ENCODE data around the gene LMO4. TPM values are rescaled to one million over a fixed set of nuclear protein-coding genes. Genes with fewer than 3 reads are reported as not detected.

Gene LMO4
- polyA plus RNA-seq (2013, experiment 1 of 2) = 67.6 TPM
- 74.0 TPM for polyA plus RNA-seq (2013, experiment 2 of 2)

- Histone ChIP-seq H3K4me1 (ENCODE audit: insufficient read depth, low read length) (peaks cover 30% of the 10 kb centered on the region), H3K27ac (ENCODE audit: low read depth, low read length) (peak within 1 kb of the TSS; percentile 82), H3K9me3 (ENCODE audit: insufficient read depth, low read depth, low read length) (no peaks in the 10 kb centered on the region), H3K9ac (ENCODE audit: low read depth, low read length) (peak within 1 kb of the TSS; percentile 88), H3K27me3 (ENCODE audit: insufficient read depth, low read length) (no peaks in the 10 kb centered on the region), H3K36me3 (ENCODE audit: insufficient read depth, low read length) (peaks cover 14% of the 10 kb centered on the region), H3K4me3 (ENCODE audit: low read length) (peak within 1 kb of the TSS; percentile 86)
- under 1% methylated on average over 93 of the region's 93 CpGs for WGBS
Observed at GRCh38 chr1:87328272-87329050, at the start of gene LMO4. Gene LMO4, plus strand, starts transcription at chr1:87328880. Its CDS starts 3,136 bp downstream, at chr1:87332016.

GRCh38 chr1:87279536-87279875 is 49.2 kb upstream of the LMO4 start:
- Histone ChIP-seq H3K9ac (ENCODE audit: low read depth, low read length) (no peak overlapping the region), H3K27me3 (ENCODE audit: insufficient read depth, low read length) (no peaks in the 10 kb centered on the region), H3K36me3 (ENCODE audit: insufficient read depth, low read length) (no peaks in the 10 kb centered on the region), H3K27ac (ENCODE audit: low read depth, low read length) (no peak overlapping the region), H3K4me3 (ENCODE audit: low read length) (no peak overlapping the region), H3K4me1 (ENCODE audit: insufficient read depth, low read length) (peaks cover 15% of the 10 kb centered on the region), H3K9me3 (ENCODE audit: insufficient read depth, low read depth, low read length) (no peaks in the 10 kb centered on the region)
- WGBS = 95% methylated on average over 2 of the region's 2 CpGs

DNA sequence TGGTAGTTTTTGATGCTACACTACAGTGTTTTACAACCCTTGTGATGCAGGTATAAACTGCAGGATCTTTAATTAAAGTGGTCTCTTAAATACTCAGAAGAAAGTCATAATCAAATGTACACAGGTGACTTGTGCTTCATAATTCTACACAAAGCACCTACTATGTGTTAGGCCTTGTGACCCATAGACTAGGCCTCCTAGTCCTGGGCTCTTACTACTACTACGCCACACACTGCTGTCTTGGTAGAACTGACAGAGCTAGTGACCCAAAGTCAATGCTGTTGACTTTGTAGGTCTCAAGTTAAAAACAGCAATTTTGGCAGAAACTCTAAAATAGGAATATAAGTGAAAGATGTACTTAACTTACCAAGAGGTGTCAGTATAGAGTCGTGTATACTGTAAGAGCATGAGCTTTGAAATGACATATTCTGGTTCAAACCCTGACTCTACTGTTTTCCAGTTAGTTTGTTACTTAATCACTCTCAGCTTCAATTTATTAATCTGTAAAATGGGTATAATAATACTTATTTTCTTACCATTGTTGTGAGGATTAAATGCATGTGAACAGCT is 48.6 kb upstream of the LMO4 start:
- Histone ChIP-seq H3K9me3 (ENCODE audit: insufficient read depth, low read depth, low read length) (no peaks in the 10 kb centered on the region), H3K4me3 (ENCODE audit: low read length) (no peak overlapping the region), H3K27ac (ENCODE audit: low read depth, low read length) (no peak overlapping the region), H3K36me3 (ENCODE audit: insufficient read depth, low read length) (no peaks in the 10 kb centered on the region), H3K9ac (ENCODE audit: low read depth, low read length) (no peak overlapping the region), H3K4me1 (ENCODE audit: insufficient read depth, low read length) (peaks cover 10% of the 10 kb centered on the region; the same call in 1 of the 2 replicates), H3K27me3 (ENCODE audit: insufficient read depth, low read length) (no peaks in the 10 kb centered on the region)
- WGBS = 97% methylated on average over 1 of the region's 2 CpGs

DNA sequence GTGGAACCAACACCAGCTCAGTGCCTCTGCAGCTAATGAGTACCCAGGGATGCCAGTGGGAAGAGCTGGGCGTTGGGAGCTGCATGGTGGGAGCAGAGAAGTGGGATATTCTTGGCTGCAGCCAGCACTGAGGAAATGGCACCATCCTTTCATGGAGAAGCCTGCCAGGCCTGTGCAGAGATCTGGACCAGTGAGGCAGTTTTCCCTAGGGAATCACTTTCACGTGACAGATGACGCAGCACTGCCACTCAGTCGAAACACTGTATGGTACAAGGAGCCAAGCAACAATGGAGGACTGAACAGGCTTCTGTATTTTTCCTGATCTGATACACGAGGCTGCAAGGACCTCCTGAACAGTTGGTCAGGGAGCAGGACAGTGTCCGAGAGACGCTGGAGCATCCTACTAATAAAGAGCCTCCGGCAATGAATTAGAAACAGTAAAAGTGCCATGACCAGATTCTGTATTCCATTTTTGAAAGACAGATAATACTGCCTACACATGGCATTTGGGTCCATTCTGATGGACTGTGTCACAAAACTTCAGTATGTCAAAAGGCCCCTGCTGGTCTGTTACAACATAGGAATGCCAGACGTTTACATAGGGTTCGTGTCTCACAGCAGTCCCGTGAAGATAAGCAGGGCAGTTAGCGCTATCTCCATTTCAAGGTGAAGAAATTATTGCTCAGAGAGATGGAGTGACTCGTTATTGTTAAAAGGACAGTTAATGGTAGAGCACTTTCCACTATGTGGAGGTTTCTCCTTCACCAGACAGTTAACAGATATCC is 44.0 kb upstream of the LMO4 start:
- H3K27me3 ChIP-seq (ENCODE audit: insufficient read depth, low read length) = no peaks in the 10 kb centered on the region
- H3K36me3 ChIP-seq (ENCODE audit: insufficient read depth, low read length) = no peaks in the 10 kb centered on the region
- H3K9me3 ChIP-seq (ENCODE audit: insufficient read depth, low read depth, low read length) = no peaks in the 10 kb centered on the region
- H3K9ac ChIP-seq (ENCODE audit: low read depth, low read length) = no peak overlapping the region
- H3K27ac ChIP-seq (ENCODE audit: low read depth, low read length) = no peak overlapping the region
- no peaks in the 10 kb centered on the region for H3K4me1 ChIP-seq (ENCODE audit: insufficient read depth, low read length)
- H3K4me3 ChIP-seq (ENCODE audit: low read length) = no peak overlapping the region
- 82% methylated on average over 13 of the region's 13 CpGs for WGBS

- no peak overlapping the region for H3K27ac ChIP-seq (ENCODE audit: low read depth, low read length)
- H3K9me3 ChIP-seq (ENCODE audit: insufficient read depth, low read depth, low read length) = no peaks in the 10 kb centered on the region
- WGBS = 91% methylated on average over 1 of the region's 1 CpG
Observed at GRCh38 chr1:87291107-87291506, 37.6 kb upstream of the LMO4 start.

DNA sequence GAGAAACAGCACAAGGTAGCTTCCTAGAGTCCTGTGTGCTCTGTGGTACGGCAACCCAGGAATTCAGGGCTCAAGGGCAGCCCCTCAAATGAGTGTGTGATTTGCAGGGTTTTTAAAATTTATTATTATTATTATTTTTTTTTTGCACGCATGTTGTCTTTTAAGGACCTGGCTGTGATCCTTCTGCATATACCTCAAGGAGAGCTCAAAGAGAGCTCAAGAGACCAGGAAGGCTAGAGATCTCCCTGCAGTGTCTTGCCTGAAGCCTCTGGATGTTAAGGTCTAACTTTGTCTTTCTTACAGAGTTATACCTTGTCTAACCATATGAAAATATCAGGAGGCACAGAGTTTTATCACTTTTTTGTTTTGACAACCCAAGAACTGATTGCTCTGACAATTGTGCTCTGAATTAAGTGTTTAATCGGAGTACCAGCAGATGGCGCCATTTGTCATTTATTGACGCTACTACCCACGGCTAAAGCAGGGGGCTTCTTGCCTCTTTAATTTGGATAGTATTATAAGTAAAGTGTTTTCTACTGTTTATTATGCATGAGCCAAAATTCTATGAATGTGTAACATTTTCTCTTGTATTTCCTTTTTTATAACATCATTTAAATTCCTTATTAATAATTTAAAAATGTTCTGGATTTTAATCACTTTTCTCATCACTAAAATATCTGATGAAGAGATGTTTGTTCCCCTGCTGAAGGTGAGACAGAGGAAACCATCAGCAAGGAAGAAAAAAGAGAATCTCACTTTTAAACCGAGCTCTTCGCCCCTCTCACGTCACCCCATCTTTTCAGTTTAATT is 35.8 kb upstream of the LMO4 start:
- peaks cover 7% of the 10 kb centered on the region; the same call in 1 of the 2 replicates for H3K4me1 ChIP-seq (ENCODE audit: insufficient read depth, low read length)
- WGBS = 34% methylated on average over 6 of the region's 9 CpGs
- no peaks in the 10 kb centered on the region for H3K36me3 ChIP-seq (ENCODE audit: insufficient read depth, low read length)

More at GRCh38 chr1:87291107-87291506, 37.6 kb upstream of the LMO4 start:
- no peaks in the 10 kb centered on the region for H3K36me3 ChIP-seq (ENCODE audit: insufficient read depth, low read length)
- H3K27me3 ChIP-seq (ENCODE audit: insufficient read depth, low read length) = no peaks in the 10 kb centered on the region
- H3K9ac ChIP-seq (ENCODE audit: low read depth, low read length) = no peak overlapping the region
- no peak overlapping the region for H3K4me3 ChIP-seq (ENCODE audit: low read length)
- H3K4me1 ChIP-seq (ENCODE audit: insufficient read depth, low read length) = peaks cover 7% of the 10 kb centered on the region; the same call in 1 of the 2 replicates

DNA sequence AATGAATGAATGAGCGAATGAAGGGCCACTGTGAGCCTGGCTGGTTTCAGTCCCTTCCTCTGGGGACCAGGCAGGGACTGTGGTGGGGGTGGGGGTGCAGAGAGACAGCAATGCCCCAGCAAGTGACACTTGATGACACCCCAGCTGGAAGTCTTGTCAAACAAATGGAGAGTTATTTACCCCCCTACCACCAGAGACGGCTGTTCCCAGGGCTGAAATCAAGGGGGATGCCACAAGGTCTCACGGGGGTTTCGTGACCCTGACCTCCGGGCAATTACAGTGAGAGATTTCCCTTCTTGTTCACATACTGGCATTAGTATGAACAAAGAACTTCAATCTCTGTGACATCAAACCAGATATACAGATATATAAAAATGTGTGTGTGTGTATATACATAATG is 34.0 kb upstream of the LMO4 start:
- 72% methylated on average over 5 of the region's 5 CpGs for whole genome bisulfite sequencing
- H3K27me3 ChIP-seq (ENCODE audit: insufficient read depth, low read length) = no peaks in the 10 kb centered on the region
- H3K4me3 ChIP-seq (ENCODE audit: low read length) = no peak overlapping the region
- no peak overlapping the region for H3K9ac ChIP-seq (ENCODE audit: low read depth, low read length)
- no peaks in the 10 kb centered on the region for H3K36me3 ChIP-seq (ENCODE audit: insufficient read depth, low read length)
- H3K27ac ChIP-seq (ENCODE audit: low read depth, low read length) = no peak overlapping the region
- no peaks in the 10 kb centered on the region for H3K9me3 ChIP-seq (ENCODE audit: insufficient read depth, low read depth, low read length)
- peaks cover 7% of the 10 kb centered on the region; the same call in 1 of the 2 replicates for H3K4me1 ChIP-seq (ENCODE audit: insufficient read depth, low read length)

More for the DNA sequence above, 35.8 kb upstream of the LMO4 start:
- Histone ChIP-seq H3K27me3 (ENCODE audit: insufficient read depth, low read length) (no peaks in the 10 kb centered on the region), H3K9ac (ENCODE audit: low read depth, low read length) (no peak overlapping the region), H3K4me3 (ENCODE audit: low read length) (no peak overlapping the region), H3K27ac (ENCODE audit: low read depth, low read length) (no peak overlapping the region), H3K9me3 (ENCODE audit: insufficient read depth, low read depth, low read length) (no peaks in the 10 kb centered on the region)

GRCh38 chr1:87295445-87296110 is 33.1 kb upstream of the LMO4 start:
- Histone ChIP-seq H3K27ac (ENCODE audit: low read depth, low read length) (no peak overlapping the region), H3K27me3 (ENCODE audit: insufficient read depth, low read length) (no peaks in the 10 kb centered on the region), H3K36me3 (ENCODE audit: insufficient read depth, low read length) (no peaks in the 10 kb centered on the region), H3K9ac (ENCODE audit: low read depth, low read length) (no peak overlapping the region), H3K4me3 (ENCODE audit: low read length) (no peak overlapping the region), H3K9me3 (ENCODE audit: insufficient read depth, low read depth, low read length) (no peaks in the 10 kb centered on the region), H3K4me1 (ENCODE audit: insufficient read depth, low read length) (peaks cover 7% of the 10 kb centered on the region; the same call in 1 of the 2 replicates)
- WGBS = 50% methylated on average over 11 of the region's 11 CpGs

DNA sequence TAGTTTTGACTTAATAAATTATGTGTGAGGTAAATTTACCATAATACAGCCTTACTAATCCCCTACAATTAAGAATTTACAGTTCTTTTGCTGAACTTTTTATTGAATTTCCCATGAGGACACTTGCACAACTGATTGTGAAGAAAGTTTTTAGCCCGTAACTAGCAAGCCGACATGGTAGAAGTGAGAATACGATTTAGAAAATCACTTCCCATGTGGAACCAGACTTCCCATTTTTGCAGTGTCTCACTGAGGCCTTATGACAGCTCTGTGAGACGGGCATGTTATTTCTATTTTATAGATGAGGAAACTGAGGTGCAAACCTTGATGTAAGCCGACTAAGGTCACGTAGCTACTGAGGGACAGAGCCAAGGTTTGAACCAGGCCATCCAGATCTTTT is 32.5 kb upstream of the LMO4 start:
- Histone ChIP-seq H3K4me3 (ENCODE audit: low read length) (no peak overlapping the region), H3K27me3 (ENCODE audit: insufficient read depth, low read length) (no peaks in the 10 kb centered on the region), H3K36me3 (ENCODE audit: insufficient read depth, low read length) (no peaks in the 10 kb centered on the region), H3K27ac (ENCODE audit: low read depth, low read length) (no peak overlapping the region), H3K9me3 (ENCODE audit: insufficient read depth, low read depth, low read length) (no peaks in the 10 kb centered on the region), H3K9ac (ENCODE audit: low read depth, low read length) (no peak overlapping the region), H3K4me1 (ENCODE audit: insufficient read depth, low read length) (peaks cover 7% of the 10 kb centered on the region; the same call in 1 of the 2 replicates)
- WGBS = 93% methylated on average over 6 of the region's 6 CpGs

DNA sequence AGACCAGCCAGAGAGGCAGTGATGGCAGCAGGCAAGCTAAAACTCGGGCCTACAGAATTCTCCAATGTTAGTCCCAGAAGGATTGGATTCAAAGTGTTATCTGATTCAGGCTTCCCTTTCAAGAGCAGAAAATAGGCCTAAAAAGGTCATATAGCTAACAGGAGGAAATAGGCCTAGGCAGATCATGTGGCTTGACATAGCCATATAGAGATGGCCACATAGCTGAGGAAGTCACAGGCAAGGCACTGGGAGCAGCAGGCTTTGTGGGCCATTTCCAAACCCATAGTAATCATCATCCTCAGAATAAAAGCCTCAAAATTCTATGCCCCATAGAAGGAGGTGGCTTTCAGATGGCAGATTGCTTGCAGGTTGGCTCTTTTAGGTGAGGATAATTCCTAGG is 29.0 kb upstream of the LMO4 start:
- Histone ChIP-seq H3K27me3 (ENCODE audit: insufficient read depth, low read length) (no peaks in the 10 kb centered on the region), H3K27ac (ENCODE audit: low read depth, low read length) (no peak overlapping the region), H3K9ac (ENCODE audit: low read depth, low read length) (no peak overlapping the region), H3K36me3 (ENCODE audit: insufficient read depth, low read length) (no peaks in the 10 kb centered on the region), H3K9me3 (ENCODE audit: insufficient read depth, low read depth, low read length) (no peaks in the 10 kb centered on the region), H3K4me3 (ENCODE audit: low read length) (no peak overlapping the region), H3K4me1 (ENCODE audit: insufficient read depth, low read length) (peaks cover 7% of the 10 kb centered on the region; the same call in 1 of the 2 replicates)
- WGBS = 94% methylated on average over 1 of the region's 1 CpG

All from HUES64 (cell line).